Transverse colon (tissue), 3 donors: ENCODE results near the gene MLH3.

Experiments
- EP300 ChIP-seq: sonication (generic); formaldehyde crosslinking; IDR thresholded peaks from one replicate; pipeline ENCODE4 v1.6.1; 2017; ENCODE audit warnings: antibody characterized with exemption, low read depth
- TF ChIP-seq, protein P1 (sequence below), 5 experiments: fragments of 200-600 bp in 3 of 5; fragments of 450-650 bp in 2 of 5; sonication (generic) in 3 of 5; IDR thresholded peaks; 1 replicate in 2 of 5; 2 replicates in 3 of 5; pipeline ENCODE4 v1.5.1; 2016 to 2017; ENCODE audit warnings: antibody characterized with exemption in 5 of 5, inconsistent platforms in 3 of 5, mild to moderate bottlenecking in 2 of 5, moderate library complexity in 1 of 5

GRCh38 chr14:75049136-75049535 lies 2.1 kb downstream of the MLH3 start:
- TF ChIP-seq, protein P1, sequence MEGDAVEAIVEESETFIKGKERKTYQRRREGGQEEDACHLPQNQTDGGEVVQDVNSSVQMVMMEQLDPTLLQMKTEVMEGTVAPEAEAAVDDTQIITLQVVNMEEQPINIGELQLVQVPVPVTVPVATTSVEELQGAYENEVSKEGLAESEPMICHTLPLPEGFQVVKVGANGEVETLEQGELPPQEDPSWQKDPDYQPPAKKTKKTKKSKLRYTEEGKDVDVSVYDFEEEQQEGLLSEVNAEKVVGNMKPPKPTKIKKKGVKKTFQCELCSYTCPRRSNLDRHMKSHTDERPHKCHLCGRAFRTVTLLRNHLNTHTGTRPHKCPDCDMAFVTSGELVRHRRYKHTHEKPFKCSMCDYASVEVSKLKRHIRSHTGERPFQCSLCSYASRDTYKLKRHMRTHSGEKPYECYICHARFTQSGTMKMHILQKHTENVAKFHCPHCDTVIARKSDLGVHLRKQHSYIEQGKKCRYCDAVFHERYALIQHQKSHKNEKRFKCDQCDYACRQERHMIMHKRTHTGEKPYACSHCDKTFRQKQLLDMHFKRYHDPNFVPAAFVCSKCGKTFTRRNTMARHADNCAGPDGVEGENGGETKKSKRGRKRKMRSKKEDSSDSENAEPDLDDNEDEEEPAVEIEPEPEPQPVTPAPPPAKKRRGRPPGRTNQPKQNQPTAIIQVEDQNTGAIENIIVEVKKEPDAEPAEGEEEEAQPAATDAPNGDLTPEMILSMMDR (IDR thresholded peaks at IDR 0.05) = no peak
- no peak for TF ChIP-seq EP300
